H1 (cell line): ENCODE results near the gene QRSL1. TPM values are rescaled to one million over a fixed set of nuclear protein-coding genes. Genes with fewer than 3 reads are reported as not detected.

ENCODE experiments used
- CTCF ChIA-PET: fragments of 300-600 bp; sonication (Branson Sonifier 250); formaldehyde crosslinking; loops from one replicate; lab custom pipeline; 2021; ENCODE audit not compliant: partially characterized antibody; lab: Charles Lee
- POLR2A ChIA-PET: fragments of 300-600 bp; sonication (Branson Sonifier 250); formaldehyde crosslinking; loops from one replicate; lab custom pipeline; 2021; ENCODE audit warnings: inconsistent platforms; ENCODE audit not compliant: partially characterized antibody; lab: Charles Lee
- DNase-seq, 2 experiments: peaks; one replicate each; pipeline versions ENCODE4 v3.0.0 to v3.0.0-alpha.2; 2010 to 2022; ENCODE audit warnings: low spot score in 2 of 2, low read depth in 1 of 2, mixed read lengths in 1 of 2
- FAIRE-seq: peaks from 2 replicates; lab custom pipeline; 2011; peaks lifted over from hg19 to GRCh38; lab: Jason Lieb, UNC
- H2AFZ ChIP-seq: 2 replicates; pipeline ENCODE4 v1.8.1; 2012; ENCODE audit warnings: low read length, inconsistent platforms
- H2AK5ac ChIP-seq: 2 replicates; pipeline ENCODE4 v1.6.1; 2013; ENCODE audit warnings: low read depth, low read length
- H2BK120ac ChIP-seq: replicated peaks from 2 replicates; pipeline ENCODE3; 2013; ENCODE audit warnings: low read depth, low read length, inconsistent platforms
- H2BK12ac ChIP-seq: 2 replicates; pipeline ENCODE4 v1.6.1; 2013; ENCODE audit warnings: low read depth, low read length
- H2BK15ac ChIP-seq: 2 replicates; pipeline ENCODE4 v1.6.1; 2013; ENCODE audit warnings: low read length
- H2BK20ac ChIP-seq: 2 replicates; pipeline ENCODE4 v1.6.1; 2013; ENCODE audit warnings: low read length
- H2BK5ac ChIP-seq: 2 replicates; pipeline ENCODE4 v1.6.1; 2013; ENCODE audit warnings: low read depth, low read length
- H3K14ac ChIP-seq: 2 replicates; pipeline ENCODE4 v1.6.1; 2013; ENCODE audit warnings: inconsistent platforms; ENCODE audit not compliant: insufficient read length
- H3K18ac ChIP-seq: 2 replicates; pipeline ENCODE4 v1.6.1; 2013; ENCODE audit warnings: low read length; ENCODE audit errors: extremely low read depth
- H3K23ac ChIP-seq: 2 replicates; pipeline ENCODE4 v1.6.1; 2013; ENCODE audit warnings: inconsistent platforms; ENCODE audit not compliant: insufficient read length
- H3K23me2 ChIP-seq: 2 replicates; pipeline ENCODE4 v1.6.1; 2013; ENCODE audit warnings: low read depth, low read length
- H3K27ac ChIP-seq: 2 replicates; pipeline ENCODE4 v1.6.1; 2011; ENCODE audit warnings: low read depth, low read length, inconsistent platforms
- H3K27me3 ChIP-seq, 4 experiments: replicated peaks in 1 of 4; 1 replicate in 1 of 4; 2 replicates in 3 of 4; pipeline versions ENCODE4 v1.6.1 to v1.8.1; 2011 to 2013; ENCODE audit warnings: low read length in 3 of 4, mild to moderate bottlenecking in 3 of 4, inconsistent platforms in 2 of 4, mixed read lengths in 2 of 4, moderate library complexity in 1 of 4; ENCODE audit not compliant: control insufficient read depth in 3 of 4, insufficient read depth in 3 of 4; ENCODE audit errors: extremely low read depth in 1 of 4
- H3K36me3 ChIP-seq, 4 experiments: 2 replicates each; pipeline versions ENCODE4 v1.6.1 to v1.8.1; 2011 to 2013; ENCODE audit warnings: mild to moderate bottlenecking in 4 of 4, low read length in 3 of 4, moderate library complexity in 2 of 4, control low read depth in 1 of 4, inconsistent platforms in 1 of 4; ENCODE audit not compliant: insufficient read depth in 4 of 4, control insufficient read depth in 2 of 4
- H3K4ac ChIP-seq: replicated peaks from 2 replicates; pipeline ENCODE3; 2013; ENCODE audit warnings: low read length, low read depth, mixed read lengths, inconsistent platforms; ENCODE audit not compliant: insufficient read length
- H3K4me1 ChIP-seq, 4 experiments: replicated peaks in 1 of 4; 1 replicate in 1 of 4; 2 replicates in 3 of 4; pipeline versions ENCODE4 v1.6.1 to v1.8.1; 2011 to 2013; ENCODE audit warnings: low read length in 3 of 4, inconsistent platforms in 2 of 4, mixed read lengths in 1 of 4; ENCODE audit not compliant: insufficient read depth in 4 of 4, control insufficient read depth in 3 of 4
- H3K4me2 ChIP-seq, 2 experiments: 2 replicates each; pipeline versions ENCODE4 v1.6.1 to v1.8.1; 2011 to 2013; ENCODE audit warnings: low read depth in 2 of 2, low read length in 2 of 2, control low read depth in 1 of 2, inconsistent platforms in 1 of 2, mild to moderate bottlenecking in 1 of 2; ENCODE audit not compliant: insufficient read depth in 1 of 2
- H3K4me3 ChIP-seq, 4 experiments: fragments of 200-600, 300-600 bp in 1 of 4; sonication (generic), shearing (Covaris generic), sonication (Bioruptor Twin) in 1 of 4; 2 replicates each; pipeline versions ENCODE4 v1.5.1 to v1.8.1; 2011 to 2016; ENCODE audit warnings: low read length in 4 of 4, low read depth in 3 of 4, control low read depth in 2 of 4, inconsistent platforms in 2 of 4, mild to moderate bottlenecking in 2 of 4, mixed read lengths in 1 of 4, moderate library complexity in 1 of 4; ENCODE audit not compliant: insufficient read depth in 2 of 4; ENCODE audit errors: extremely low read depth in 1 of 4
- H3K56ac ChIP-seq: replicated peaks from 2 replicates; pipeline ENCODE3; 2013; ENCODE audit warnings: low read depth, mild to moderate bottlenecking, mixed read lengths, low read length, inconsistent platforms; ENCODE audit not compliant: insufficient read length
- H3K79me1 ChIP-seq: 2 replicates; pipeline ENCODE4 v1.6.1; 2013; ENCODE audit warnings: low read depth, low read length, control low read depth
- H3K79me2 ChIP-seq, 2 experiments: 2 replicates each; pipeline versions ENCODE4 v1.6.1 to v1.8.1; 2012 to 2013; ENCODE audit warnings: low read length in 2 of 2, mild to moderate bottlenecking in 2 of 2, inconsistent platforms in 1 of 2; ENCODE audit not compliant: insufficient read depth in 2 of 2, control insufficient read depth in 1 of 2
- H3K9ac ChIP-seq, 4 experiments: replicated peaks in 1 of 4; 1 replicate in 1 of 4; 2 replicates in 3 of 4; pipeline versions ENCODE4 v1.6.1 to v1.8.1; 2011 to 2013; ENCODE audit warnings: low read depth in 3 of 4, low read length in 3 of 4, control low read depth in 2 of 4, mild to moderate bottlenecking in 2 of 4, moderate library complexity in 2 of 4, inconsistent platforms in 1 of 4; ENCODE audit errors: extremely low read depth in 1 of 4
- H3K9me3 ChIP-seq, 2 experiments: 2 replicates each; pipeline versions ENCODE4 v1.6.1 to v1.8.1; 2012 to 2013; ENCODE audit warnings: mild to moderate bottlenecking in 2 of 2, moderate library complexity in 2 of 2, control low read depth in 1 of 2, inconsistent platforms in 1 of 2, low read depth in 1 of 2, low read length in 1 of 2, mixed read lengths in 1 of 2; ENCODE audit not compliant: insufficient read depth in 2 of 2
- H4K20me1 ChIP-seq, 2 experiments: replicated peaks in 1 of 2; 2 replicates each; pipeline versions ENCODE3 to v1.8.1; 2011 to 2013; ENCODE audit warnings: inconsistent platforms in 2 of 2, low read length in 2 of 2, mild to moderate bottlenecking in 1 of 2; ENCODE audit not compliant: insufficient read depth in 2 of 2, control insufficient read depth in 1 of 2
- H4K5ac ChIP-seq: 2 replicates; pipeline ENCODE4 v1.6.1; 2013; ENCODE audit warnings: low read length, low read depth, mixed read lengths, inconsistent platforms; ENCODE audit not compliant: insufficient read length
- H4K8ac ChIP-seq: 2 replicates; pipeline ENCODE4 v1.8.0; 2013; ENCODE audit warnings: mild to moderate bottlenecking, moderate library complexity, low read length, inconsistent platforms; ENCODE audit not compliant: insufficient read depth; ENCODE audit errors: extremely low read depth
- H4K91ac ChIP-seq: replicated peaks from 2 replicates; pipeline ENCODE3; 2013; ENCODE audit warnings: low read length, mixed read lengths, inconsistent platforms; ENCODE audit not compliant: insufficient read length
- BACH1 ChIP-seq: IDR thresholded peaks from 2 replicates; pipeline ENCODE4 v1.6.1; 2012; ENCODE audit warnings: low read length, improper control_type of control experiment
- CBX5 ChIP-seq: fragments of 300-800, 300-1000 bp; sonication (generic); IDR thresholded peaks from 2 replicates; pipeline ENCODE4 v1.7.1; 2016; ENCODE audit warnings: antibody characterized with exemption, low read length, low read depth
- CEBPB ChIP-seq: IDR thresholded peaks from 2 replicates; pipeline ENCODE4 v1.6.1; 2012; ENCODE audit warnings: low read depth, low read length
- CHD1 ChIP-seq: IDR thresholded peaks from 2 replicates; pipeline ENCODE4 v1.6.1; 2012; ENCODE audit warnings: low read depth, low read length, improper control_type of control experiment
- FOSL1 ChIP-seq: IDR thresholded peaks from 2 replicates; pipeline ENCODE4 v1.6.1; 2011; ENCODE audit warnings: mild to moderate bottlenecking, low read depth, low read length, moderate library complexity; ENCODE audit not compliant: insufficient read depth
- KDM4A ChIP-seq: IDR thresholded peaks from one replicate; pipeline ENCODE4 v1.7.1; 2012; ENCODE audit warnings: low read depth, mild to moderate bottlenecking, moderate library complexity, low read length, inconsistent platforms; ENCODE audit not compliant: severe bottlenecking
- POLR2AphosphoS5 ChIP-seq: IDR thresholded peaks from 2 replicates; pipeline ENCODE4 v1.6.1; 2011; ENCODE audit warnings: low read depth, low read length
- RAD21 ChIP-seq, 2 experiments: IDR thresholded peaks in 1 of 2; conservative IDR thresholded peaks in 1 of 2; 2 replicates each; pipeline ENCODE4 v1.6.1; 2011; ENCODE audit warnings: low read depth in 2 of 2, low read length in 2 of 2, improper control_type of control experiment in 1 of 2, inconsistent platforms in 1 of 2, mild to moderate bottlenecking in 1 of 2, moderate library complexity in 1 of 2
- SIX5 ChIP-seq: IDR thresholded peaks from 2 replicates; pipeline ENCODE4 v1.6.1; 2011; ENCODE audit warnings: mild to moderate bottlenecking, low read depth, low read length
- SP1 ChIP-seq: IDR thresholded peaks from 2 replicates; pipeline ENCODE4 v1.6.1; 2011; ENCODE audit warnings: low read depth, low read length
- TAF1 ChIP-seq: IDR thresholded peaks from 2 replicates; pipeline ENCODE4 v1.6.1; 2011; ENCODE audit warnings: mild to moderate bottlenecking, low read depth, low read length
- WGBS, 2 experiments: shearing (Covaris generic) in 1 of 2; methylation state at CpG; one replicate each; pipeline versions ENCODE4 v1.1.6 to v1.1.7; 2013 to 2015; ENCODE audit warnings: low lambda C conversion rate in 2 of 2, mixed read lengths in 2 of 2, inconsistent platforms in 1 of 2, low coverage in 1 of 2, missing lambda C conversion rate in 1 of 2; ENCODE audit not compliant: insufficient replicate concordance in 2 of 2, insufficient coverage in 1 of 2, insufficient read length in 1 of 2; ENCODE audit errors: extremely low coverage in 1 of 2, missing lambda C conversion rate in 1 of 2; 5-methylcytosine and 5-hydroxymethylcytosine counted together
- polyA plus RNA-seq, 7 experiments: library from polyadenylated mRNA; depleted of rRNA in 3 of 7; stranded (reverse) in 5 of 7; unstranded in 2 of 7; fragments of >200 nt in 5 of 7; fragments of 200-250 nt in 2 of 7; gene quantifications; 1 replicate in 5 of 7; 2 replicates in 1 of 7; 4 replicates in 1 of 7; pipeline versions ENCODE4 v1.2.1 to v1.2.3, GENCODE V29; 2011 to 2013; ENCODE audit warnings: missing spikeins in 2 of 7, mixed read lengths in 2 of 7
- total RNA-seq: library from RNA; stranded (reverse); fragmentation: NEBNext Ultra II Directional; extraction: Animal tissue kit (Norgen Biotek cat#: 25700); gene quantifications from 2 replicates; pipeline ENCODE4 v1.2.1, GENCODE V29; 2021

The QRSL1 gene
- total and polyA plus RNA-seq, 2 of the 8 experiments (the other 6 are each of a cell fraction or from before 2014, with no cell fraction given) = 7.8 to 22.2 TPM

- no peak for FAIRE-seq
- WGBS, 2 experiments = 89% methylated on average over 7 of the region's 7 CpGs; no CpG with 5 or more reads in 1 of the 2 experiments
- no peak for TF ChIP-seq RAD21 (IDR thresholded peaks at IDR 0.05 in 1 of 2, conservative IDR thresholded peaks at IDR 0.05 in 1 of 2; ENCODE audit: low read depth in 2 of 2, low read length in 2 of 2)
- no peak for TF ChIP-seq FOSL1
- no peak for TF ChIP-seq TAF1
- no peak for TF ChIP-seq SP1
- TF ChIP-seq POLR2AphosphoS5 = no peak
- no peak for TF ChIP-seq CEBPB
- no peak for TF ChIP-seq SIX5
- TF ChIP-seq CHD1 = no peak
- no peak for TF ChIP-seq BACH1
- TF ChIP-seq KDM4A = no peak
- TF ChIP-seq CBX5 = no peak
These were observed 19.4 kb downstream of the QRSL1 start for GRCh38 chr6:106648651-106649308.

More at GRCh38 chr6:106648651-106649308, 19.4 kb downstream of the QRSL1 start:
- no peaks in the 10 kb centered on the region for H3K23me2 ChIP-seq
- H2BK15ac ChIP-seq = no peak overlapping the region
- H3K23ac ChIP-seq = no peak overlapping the region
- H3K9me3 ChIP-seq = no peaks in the 10 kb centered on the region
- ChIA-PET CTCF (interaction anchor here (0.6 kb wide), 1 partner anchor 198 kb away, joined by 3 read pairs; no protein-coding TSS in a partner anchor), POLR2A (interaction anchor here (1.0 to 1.9 kb wide), 3 partner anchors 11 to 325 kb away, joined by 3 to 7 read pairs (median 3); partner anchors contain the start of gene CD24)
- H3K36me3 ChIP-seq = peaks cover 3 to 64% (median 29%) of the 10 kb centered on the region in 4 experiments; a peak in 5 of 8 replicates
- no peak overlapping the region for H2BK12ac ChIP-seq
- no peaks in the 10 kb centered on the region for H3K79me2 ChIP-seq
- H2AK5ac ChIP-seq = no peak overlapping the region
- H2AFZ ChIP-seq = no peak overlapping the region
- no peaks in the 10 kb centered on the region for H3K79me1 ChIP-seq
- no peaks in the 10 kb centered on the region for H4K20me1 ChIP-seq
- no peak overlapping the region for H2BK20ac ChIP-seq
- no peak overlapping the region for H3K14ac ChIP-seq
- H3K27me3 ChIP-seq = no peaks in the 10 kb centered on the region
- no peak overlapping the region for H2BK120ac ChIP-seq
- no peaks in the 10 kb centered on the region for H3K4me1 ChIP-seq
- H3K4me2 ChIP-seq = no peak overlapping the region
- H3K4ac ChIP-seq = no peak overlapping the region
- no peak overlapping the region for H4K5ac ChIP-seq
- no peak overlapping the region for H3K27ac ChIP-seq
- H2BK5ac ChIP-seq = no peak overlapping the region
- H3K56ac ChIP-seq = no peak overlapping the region
- H3K9ac ChIP-seq = no peak overlapping the region
- no peak for DNase-seq
- H3K18ac ChIP-seq = no peak overlapping the region
- no peak overlapping the region for H3K4me3 ChIP-seq
- no peak overlapping the region for H4K91ac ChIP-seq
- no peak overlapping the region for H4K8ac ChIP-seq
